Measurements from ENCODE around the gene SNRPD2. TPM values are rescaled to one million over a fixed set of nuclear protein-coding genes. Genes with fewer than 3 reads are reported as not detected.
A peak's percentile ranks its signal among the peaks of the same experiment; 100 is the strongest.

SNRPD2 gene
- total RNA-seq, 1 donor: 139 TPM

- Histone ChIP-seq H3K4me3 (ENCODE audit: insufficient read depth, low read length) (no peak overlapping the region), H3K9me3 (ENCODE audit: low read depth, low read length) (no peaks in the 10 kb centered on the region), H3K4me1 (ENCODE audit: insufficient read depth, low read length) (peaks cover 17% of the 10 kb centered on the region), H3K27me3 (ENCODE audit: insufficient read depth, low read length) (no peaks in the 10 kb centered on the region), H2AFZ (ENCODE audit: low read length) (no peak overlapping the region), H4K20me1 (ENCODE audit: insufficient read depth, low read length) (no peaks in the 10 kb centered on the region), H3K79me2 (ENCODE audit: insufficient read depth, low read length) (no peaks in the 10 kb centered on the region), H3K4me2 (ENCODE audit: insufficient read depth, low read length) (no peak overlapping the region), H3K27ac (ENCODE audit: low read depth, low read length) (no peak overlapping the region), H3K36me3 (ENCODE audit: insufficient read depth, low read length) (no peaks in the 10 kb centered on the region)
- no peak for TF ChIP-seq CTCF (IDR thresholded peaks at IDR 0.05; ENCODE audit: extremely low read depth, low read depth, low read length)
- DNase-seq (ENCODE audit: insufficient read length, low spot score, missing footprints): no peak
Observed at GRCh38 chr19:45643927-45644771, 47.6 kb downstream of the SNRPD2 start.

GRCh38 chr19:45643024-45643926, 48.5 kb downstream of the SNRPD2 start:
- Histone ChIP-seq H4K20me1 (ENCODE audit: insufficient read depth, low read length) (no peaks in the 10 kb centered on the region), H3K27me3 (ENCODE audit: insufficient read depth, low read length) (no peaks in the 10 kb centered on the region), H3K27ac (ENCODE audit: low read depth, low read length) (no peak overlapping the region), H2AFZ (ENCODE audit: low read length) (no peak overlapping the region), H3K4me2 (ENCODE audit: insufficient read depth, low read length) (peak overlapping the region; percentile 66), H3K9me3 (ENCODE audit: low read depth, low read length) (no peaks in the 10 kb centered on the region), H3K4me1 (ENCODE audit: insufficient read depth, low read length) (peaks cover 23% of the 10 kb centered on the region), H3K4me3 (ENCODE audit: insufficient read depth, low read length) (peak overlapping the region; percentile 33), H3K79me2 (ENCODE audit: insufficient read depth, low read length) (no peaks in the 10 kb centered on the region), H3K36me3 (ENCODE audit: insufficient read depth, low read length) (no peaks in the 10 kb centered on the region)
- peak; percentile 94 for TF ChIP-seq CTCF (IDR thresholded peaks at IDR 0.05; ENCODE audit: extremely low read depth, low read depth, low read length)
- peak; percentile 99 for DNase-seq (ENCODE audit: insufficient read length, low spot score, missing footprints)

GRCh38 chr19:45641274-45642105, 50.3 kb downstream of the SNRPD2 start:
- Histone ChIP-seq H3K36me3 (ENCODE audit: insufficient read depth, low read length) (no peaks in the 10 kb centered on the region), H3K4me2 (ENCODE audit: insufficient read depth, low read length) (peak overlapping the region; percentile 90), H3K9me3 (ENCODE audit: low read depth, low read length) (no peaks in the 10 kb centered on the region), H3K27ac (ENCODE audit: low read depth, low read length) (peak overlapping the region; percentile 41), H3K4me1 (ENCODE audit: insufficient read depth, low read length) (peaks cover 27% of the 10 kb centered on the region), H3K4me3 (ENCODE audit: insufficient read depth, low read length) (peak overlapping the region; percentile 72), H4K20me1 (ENCODE audit: insufficient read depth, low read length) (no peaks in the 10 kb centered on the region), H3K27me3 (ENCODE audit: insufficient read depth, low read length) (no peaks in the 10 kb centered on the region), H2AFZ (ENCODE audit: low read length) (peak overlapping the region; percentile 84), H3K79me2 (ENCODE audit: insufficient read depth, low read length) (no peaks in the 10 kb centered on the region)
- TF ChIP-seq CTCF (IDR thresholded peaks at IDR 0.05; ENCODE audit: extremely low read depth, low read depth, low read length): no peak
- DNase-seq (ENCODE audit: insufficient read length, low spot score, missing footprints): peak; percentile 93

Measured in osteoblast (primary cell).